K562 (cell line): ENCODE results near the gene PRDM16. TPM values are rescaled to one million over a fixed set of nuclear protein-coding genes. Genes with fewer than 3 reads are reported as not detected.

Source experiments
- ATAC-seq: fragments of 200-7000 bp; cut with Tn5 transposase; 3 replicates; pipeline ENCODE4 v1.9.1; 2020; ENCODE audit warnings: moderate library complexity
- BruUV-seq: library from RNA; stranded (reverse); fragments of 400-500 nt; replicated peaks from 2 replicates; lab custom pipeline; 2021; lab: Mats Ljungman, UMichigan
- CTCF ChIA-PET: fragments of 300-600 bp; formaldehyde crosslinking; extraction: SDS; loops from one replicate; lab custom pipeline; 2021; ENCODE audit warnings: low intra/inter-chr PET ratio; lab: Yijun Ruan, JAX
- POLR2A ChIA-PET: fragments of 300-600, 350-650 bp; sonication (Branson Sonifier 250); formaldehyde crosslinking; extraction: SDS; loops from one replicate; lab custom pipeline; 2021; ENCODE audit warnings: antibody characterized with exemption, inconsistent platforms; lab: Yijun Ruan, JAX
- DNase-seq, 4 experiments: peaks; one replicate each; pipeline versions ENCODE4 v3.0.0 to v3.0.0-alpha.2; 2011 to 2018; ENCODE audit warnings: low spot score in 3 of 4, mixed read lengths in 3 of 4; ENCODE audit errors: extremely low read depth in 1 of 4
- FAIRE-seq: peaks from 2 replicates; lab custom pipeline; 2011; peaks lifted over from hg19 to GRCh38; lab: Jason Lieb, UNC
- H2AFZ ChIP-seq: 2 replicates; pipeline ENCODE4 v1.6.0; 2011; ENCODE audit warnings: low read depth, low read length, control low read depth, inconsistent platforms
- H3K27ac ChIP-seq: fragments of 200-600 bp; 3 replicates; pipeline ENCODE4 v1.8.0; 2011; ENCODE audit warnings: low read depth, mild to moderate bottlenecking, control low read depth, inconsistent platforms, low read length, moderate library complexity, mixed read lengths; ENCODE audit errors: extremely low read depth
- H3K27me3 ChIP-seq, 2 experiments: fragments of 300-600 bp in 1 of 2; 2 replicates in 1 of 2; 3 replicates in 1 of 2; pipeline versions ENCODE4 v1.6.0 to v1.8.0; 2011; ENCODE audit warnings: inconsistent platforms in 2 of 2, low read length in 2 of 2, mild to moderate bottlenecking in 1 of 2, mixed read lengths in 1 of 2, moderate library complexity in 1 of 2; ENCODE audit not compliant: control insufficient read depth in 2 of 2, insufficient read depth in 2 of 2
- H3K36me3 ChIP-seq: fragments of 300-600 bp; 3 replicates; pipeline ENCODE4 v1.8.0; 2011; ENCODE audit warnings: mild to moderate bottlenecking, low read length, inconsistent platforms; ENCODE audit not compliant: control insufficient read depth, insufficient read depth
- H3K4me1 ChIP-seq, 2 experiments: fragments of 200-600 bp in 1 of 2; replicated peaks in 1 of 2; 2 replicates in 1 of 2; 3 replicates in 1 of 2; pipeline versions ENCODE4 v1.5.1 to v1.8.0; 2011; ENCODE audit warnings: inconsistent platforms in 2 of 2, low read length in 2 of 2, mild to moderate bottlenecking in 1 of 2, mixed read lengths in 1 of 2, moderate library complexity in 1 of 2; ENCODE audit not compliant: control insufficient read depth in 2 of 2, insufficient read depth in 2 of 2
- H3K4me2 ChIP-seq: 2 replicates; pipeline ENCODE4 v1.6.1; 2011; ENCODE audit warnings: low read length, control low read depth, inconsistent platforms, mixed read lengths; ENCODE audit not compliant: insufficient read depth
- H3K4me3 ChIP-seq: fragments of 200-600 bp; sonication (generic), shearing (Covaris generic); 2 replicates; pipeline ENCODE4 v1.5.1; 2016; ENCODE audit warnings: control low read depth, inconsistent platforms
- H3K79me2 ChIP-seq: fragments of 200-600 bp; 3 replicates; pipeline ENCODE4 v1.8.0; 2011; ENCODE audit warnings: low read length, inconsistent platforms; ENCODE audit not compliant: control insufficient read depth, insufficient read depth
- H3K9ac ChIP-seq, 2 experiments: 2 replicates each; pipeline versions ENCODE4 v1.6.0 to v1.6.1; 2011; ENCODE audit warnings: low read depth in 2 of 2, low read length in 2 of 2, control low read depth in 1 of 2, inconsistent platforms in 1 of 2, mild to moderate bottlenecking in 1 of 2, mixed read lengths in 1 of 2; ENCODE audit not compliant: insufficient read depth in 1 of 2
- H3K9me1 ChIP-seq: one replicate; pipeline ENCODE4 v1.6.0; 2011; ENCODE audit warnings: inconsistent platforms, mild to moderate bottlenecking, low read length, moderate library complexity; ENCODE audit not compliant: control insufficient read depth, insufficient read depth
- H3K9me3 ChIP-seq: replicated peaks from 2 replicates; pipeline ENCODE4 v1.5.1; 2011; ENCODE audit warnings: low read depth, low read length, inconsistent platforms; ENCODE audit not compliant: control insufficient read depth, insufficient read depth
- H4K20me1 ChIP-seq: replicated peaks from 2 replicates; pipeline ENCODE4 v1.6.1; 2011; ENCODE audit warnings: low read length, inconsistent platforms, mixed read lengths; ENCODE audit not compliant: control insufficient read depth, insufficient read depth
- ATF1 ChIP-seq, 2 experiments: fragments of 450-650 bp in 1 of 2; IDR thresholded peaks; 2 replicates each; pipeline ENCODE4 v1.6.1; 2016; ENCODE audit warnings: missing compliant biosample characterization in 1 of 2, missing genetic modification characterization in 1 of 2
- KLF1 ChIP-seq: fragments of 450-650 bp; IDR thresholded peaks from 2 replicates; pipeline ENCODE4 v1.6.1; 2016; ENCODE audit warnings: missing genetic modification characterization, missing compliant biosample characterization
- RFX1 ChIP-seq: fragments of 450-650 bp; IDR thresholded peaks from 2 replicates; pipeline ENCODE4 v1.6.1; 2016; ENCODE audit warnings: mild to moderate bottlenecking, moderate library complexity
- TARDBP ChIP-seq: fragments of 450-650 bp; IDR thresholded peaks from 2 replicates; pipeline ENCODE4 v1.6.1; 2016
- ZBTB17 ChIP-seq: fragments of 450-650 bp; formaldehyde crosslinking; IDR thresholded peaks from 2 replicates; pipeline ENCODE4 v1.4.0; 2020; ENCODE audit warnings: mild to moderate bottlenecking
- ZC3H8 ChIP-seq: fragments of 450-650 bp; IDR thresholded peaks from 2 replicates; pipeline ENCODE4 v1.6.1; 2017
- ZNF282 ChIP-seq: sonication (generic); formaldehyde crosslinking; IDR thresholded peaks from 2 replicates; pipeline ENCODE4 v1.8.1; 2023; ENCODE audit warnings: missing genetic modification reagents
- WGBS: fragments of 100-300 bp; shearing (Covaris generic); methylation state at CpG from one replicate; pipeline ENCODE4 v1.1.6; 2016; ENCODE audit warnings: low coverage, mixed read lengths; ENCODE audit not compliant: insufficient coverage; ENCODE audit errors: missing lambda C conversion rate; 5-methylcytosine and 5-hydroxymethylcytosine counted together
- in situ Hi-C: fragments of 300-500 bp; cut with MboI; formaldehyde crosslinking; loops from 4 replicates; pipeline ENCODE4 v1.15.0; 2018; ENCODE audit warnings: inconsistent platforms, mixed read lengths
- intact Hi-C: fragments of 100-400 bp; cut with micrococcal nuclease; formaldehyde crosslinking; loops from 2 replicates; pipeline ENCODE4 v1.14.2; 2022
- polyA plus RNA-seq, 8 experiments: library from polyadenylated mRNA; depleted of rRNA in 4 of 8; stranded (reverse) in 5 of 8; unstranded in 3 of 8; fragments of >200 nt; fragmentation: Nextera tagmentation in 2 of 8; fragmentation: Illumina TruSeq in 1 of 8; extraction: Ambion mirVana in 2 of 8; extraction: Trizol in 1 of 8; gene quantifications; 2 replicates each; pipeline versions ENCODE4 v1.2.1 to v1.2.3, GENCODE V29; 2011 to 2014; ENCODE audit warnings: inconsistent platforms in 1 of 8, missing spikeins in 1 of 8
- total RNA-seq, 7 experiments: library from RNA; depleted of rRNA in 6 of 7; stranded (reverse); fragments of >200 nt in 6 of 7; fragmentation: Illumina TruSeq in 2 of 7; extraction: Trizol in 2 of 7; gene quantifications; 2 replicates each; pipeline versions ENCODE4 v1.2.1 to v1.2.3, GENCODE V29; 2011 to 2021; ENCODE audit warnings: low replicate concordance in 1 of 7
- TF ChIP-seq, protein P1 (sequence below): sonication (generic); formaldehyde crosslinking; IDR thresholded peaks from 2 replicates; pipeline ENCODE4 v1.8.1; 2022; ENCODE audit warnings: missing genetic modification reagents
- TF ChIP-seq, protein P2 (sequence below): fragments of 250-450 bp; sonication (Bioruptor Pico); IDR thresholded peaks from 2 replicates; pipeline ENCODE4 v1.8.0; 2022; ENCODE audit warnings: inconsistent platforms, mild to moderate bottlenecking, moderate library complexity, borderline replicate concordance

PRDM16 gene
- total and polyA plus RNA-seq, 9 of the 15 experiments (the other 6 are each of a cell fraction or from before 2014, with no cell fraction given) = 0.10 to 0.27 TPM; not detected in 7

DNA sequence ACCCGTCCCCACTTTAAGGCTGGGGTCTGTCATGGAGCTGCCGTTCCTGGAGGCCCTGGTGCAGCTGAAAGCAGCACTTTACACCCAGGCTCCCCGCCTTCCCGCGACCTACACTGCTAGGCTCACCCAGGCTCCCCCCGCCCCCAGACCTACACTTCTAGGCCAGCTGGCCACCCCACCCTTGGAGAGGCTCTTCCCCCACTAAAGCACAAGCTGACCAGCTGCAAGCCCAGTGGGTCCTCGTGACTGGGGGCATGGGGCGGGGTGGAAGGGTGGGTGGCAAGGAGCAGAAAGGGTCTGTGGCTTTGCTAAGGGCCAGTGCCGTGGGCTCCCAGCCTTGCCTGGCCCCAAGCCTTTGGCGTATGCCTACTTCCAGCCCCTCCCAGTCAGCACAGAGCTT lies 375.7 kb downstream of the PRDM16 start (continued):
- TF ChIP-seq, protein P1, sequence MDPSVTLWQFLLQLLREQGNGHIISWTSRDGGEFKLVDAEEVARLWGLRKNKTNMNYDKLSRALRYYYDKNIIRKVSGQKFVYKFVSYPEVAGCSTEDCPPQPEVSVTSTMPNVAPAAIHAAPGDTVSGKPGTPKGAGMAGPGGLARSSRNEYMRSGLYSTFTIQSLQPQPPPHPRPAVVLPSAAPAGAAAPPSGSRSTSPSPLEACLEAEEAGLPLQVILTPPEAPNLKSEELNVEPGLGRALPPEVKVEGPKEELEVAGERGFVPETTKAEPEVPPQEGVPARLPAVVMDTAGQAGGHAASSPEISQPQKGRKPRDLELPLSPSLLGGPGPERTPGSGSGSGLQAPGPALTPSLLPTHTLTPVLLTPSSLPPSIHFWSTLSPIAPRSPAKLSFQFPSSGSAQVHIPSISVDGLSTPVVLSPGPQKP = no peak
- TF ChIP-seq ATF1 (CRISPR knock-in tag; IDR thresholded peaks at IDR 0.05) (no peak), ATF1 (tag; IDR thresholded peaks at IDR 0.05) (no peak), ZBTB17 (CRISPR knock-in tag) (no peak), ZNF282 (CRISPR knock-in tag) (no peak), ZC3H8 (no peak), RFX1 (no peak), TARDBP (no peak)
- TF ChIP-seq, protein P2, sequence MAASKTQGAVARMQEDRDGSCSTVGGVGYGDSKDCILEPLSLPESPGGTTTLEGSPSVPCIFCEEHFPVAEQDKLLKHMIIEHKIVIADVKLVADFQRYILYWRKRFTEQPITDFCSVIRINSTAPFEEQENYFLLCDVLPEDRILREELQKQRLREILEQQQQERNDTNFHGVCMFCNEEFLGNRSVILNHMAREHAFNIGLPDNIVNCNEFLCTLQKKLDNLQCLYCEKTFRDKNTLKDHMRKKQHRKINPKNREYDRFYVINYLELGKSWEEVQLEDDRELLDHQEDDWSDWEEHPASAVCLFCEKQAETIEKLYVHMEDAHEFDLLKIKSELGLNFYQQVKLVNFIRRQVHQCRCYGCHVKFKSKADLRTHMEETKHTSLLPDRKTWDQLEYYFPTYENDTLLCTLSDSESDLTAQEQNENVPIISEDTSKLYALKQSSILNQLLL = no peak

DNA sequence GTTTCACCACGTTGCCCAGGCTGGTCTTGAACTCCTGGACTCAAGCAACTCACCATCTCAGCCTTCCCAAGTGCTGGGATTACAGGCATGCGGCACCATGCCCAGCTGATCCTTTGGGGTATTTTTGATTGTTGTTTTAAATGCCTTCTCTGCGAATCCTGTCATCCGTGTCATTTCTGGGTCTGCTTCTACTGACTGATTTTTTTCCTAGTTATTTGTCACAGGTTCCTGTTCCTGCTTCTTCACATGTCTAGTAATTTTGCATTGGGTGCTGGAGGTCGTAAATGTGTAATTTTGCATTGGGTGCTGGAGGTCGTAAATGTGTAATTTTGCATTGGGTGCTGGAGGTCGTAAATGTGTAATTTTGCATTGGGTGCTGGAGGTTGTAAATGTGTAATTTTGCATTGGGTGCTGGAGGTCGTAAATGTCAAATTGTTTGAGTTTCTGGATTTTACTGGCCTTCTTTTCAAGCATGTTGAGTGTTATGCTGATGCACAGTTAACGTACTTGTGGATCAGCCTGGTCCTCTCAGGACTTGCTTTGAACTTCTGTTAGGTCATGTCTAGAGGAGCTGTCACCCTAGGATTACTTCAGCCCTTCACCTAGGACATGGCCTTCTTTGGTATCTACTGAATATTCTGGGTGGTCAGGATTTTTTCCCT lies 381.3 kb downstream of the PRDM16 start:
- no TSS peak for BruUV-seq
- H3K36me3 ChIP-seq = no peaks in the 10 kb centered on the region
- no peak overlapping the region for H3K27ac ChIP-seq
- H4K20me1 ChIP-seq = peaks cover 15% of the 10 kb centered on the region
- no peak overlapping the region for H3K4me3 ChIP-seq
- no peaks in the 10 kb centered on the region for H3K9me1 ChIP-seq
- peaks cover 0 to 4% of the 10 kb centered on the region in 2 experiments; a peak in 1 of 5 replicates for H3K27me3 ChIP-seq
- H3K9ac ChIP-seq = no peak overlapping the region
- no peak overlapping the region for H2AFZ ChIP-seq
- FAIRE-seq = no peak
- TF ChIP-seq KLF1 = no peak
- ChIA-PET CTCF (no interaction called here), POLR2A (interaction anchor here (0.7 kb wide), 1 partner anchor 12 kb away, joined by 3 read pairs; no protein-coding TSS in a partner anchor)
- intact Hi-C loops = no loop called here
- H3K4me1 ChIP-seq = peaks cover 0 to 31% of the 10 kb centered on the region in 2 experiments; a peak in 3 of 5 replicates
- 0% methylated on average over 9 of the region's 9 CpGs for WGBS
- H3K9me3 ChIP-seq = no peaks in the 10 kb centered on the region
- H3K79me2 ChIP-seq = no peaks in the 10 kb centered on the region
- in situ Hi-C loops = no loop called here
- ATAC-seq = no peak
- H3K4me2 ChIP-seq = no peak overlapping the region
- DNase-seq = no peak
